ENCODE measurements around the gene HBE1.
A peak's percentile ranks its signal among the peaks of the same experiment; 100 is the strongest.

The HBE1 gene

GRCh38 chr11:5290106-5290505 is 20.4 kb upstream of the HBE1 start:
- H3K4me3 Mint-ChIP-seq = no peak overlapping the region
- H3K36me3 Mint-ChIP-seq = no peaks in the 10 kb centered on the region
- peaks cover 0 to 2% of the 10 kb centered on the region in 2 donors for H3K9me3 Mint-ChIP-seq
- no peaks in the 10 kb centered on the region for H3K27me3 Mint-ChIP-seq
- no peak overlapping the region for H3K27ac Mint-ChIP-seq
- DNase-seq = no peak
- ATAC-seq (replicated peaks) = no peak
- no peaks in the 10 kb centered on the region for H3K4me1 Mint-ChIP-seq

- no peak for DNase-seq
- no peak for ATAC-seq (replicated peaks)
- Mint-ChIP-seq H3K4me3 (no peak overlapping the region), H3K36me3 (no peaks in the 10 kb centered on the region), H3K9me3 (peaks cover 0 to 2% of the 10 kb centered on the region in 2 donors), H3K4me1 (no peaks in the 10 kb centered on the region), H3K27me3 (no peaks in the 10 kb centered on the region), H3K27ac (no peak overlapping the region)
Observed at GRCh38 chr11:5289696-5290095, 20.0 kb upstream of the HBE1 start.

GRCh38 chr11:5288906-5289550 is 19.3 kb upstream of the HBE1 start:
- no peaks in the 10 kb centered on the region for H3K4me1 Mint-ChIP-seq
- no peaks in the 10 kb centered on the region for H3K36me3 Mint-ChIP-seq
- ATAC-seq (replicated peaks) (no peak), DNase-seq (no peak)
- H3K9me3 Mint-ChIP-seq = no peaks in the 10 kb centered on the region
- no peak overlapping the region for H3K4me3 Mint-ChIP-seq
- H3K27me3 Mint-ChIP-seq = no peaks in the 10 kb centered on the region
- H3K27ac Mint-ChIP-seq = no peak overlapping the region

GRCh38 chr11:5288108-5288905 is 18.6 kb upstream of the HBE1 start:
- DNase-seq = no peak
- no peaks in the 10 kb centered on the region for H3K4me1 Mint-ChIP-seq
- no peaks in the 10 kb centered on the region for H3K27me3 Mint-ChIP-seq
- H3K36me3 Mint-ChIP-seq = no peaks in the 10 kb centered on the region
- no peaks in the 10 kb centered on the region for H3K9me3 Mint-ChIP-seq
- no peak overlapping the region for H3K27ac Mint-ChIP-seq
- H3K4me3 Mint-ChIP-seq = no peak overlapping the region
- no peak for ATAC-seq (replicated peaks)

- Mint-ChIP-seq H3K4me1 (no peaks in the 10 kb centered on the region), H3K27me3 (no peaks in the 10 kb centered on the region), H3K27ac (no peak overlapping the region), H3K4me3 (no peak overlapping the region), H3K36me3 (no peaks in the 10 kb centered on the region), H3K9me3 (no peaks in the 10 kb centered on the region)
- DNase-seq = no peak
- no peak for ATAC-seq (replicated peaks)
Observed at GRCh38 chr11:5286901-5287300, 17.2 kb upstream of the HBE1 start.

GRCh38 chr11:5286351-5286750 is 16.6 kb upstream of the HBE1 start:
- no peaks in the 10 kb centered on the region for H3K36me3 Mint-ChIP-seq
- ATAC-seq (replicated peaks) (no peak), DNase-seq (no peak)
- H3K9me3 Mint-ChIP-seq = no peaks in the 10 kb centered on the region
- H3K27me3 Mint-ChIP-seq = no peaks in the 10 kb centered on the region
- H3K27ac Mint-ChIP-seq = no peak overlapping the region
- no peak overlapping the region for H3K4me3 Mint-ChIP-seq
- no peaks in the 10 kb centered on the region for H3K4me1 Mint-ChIP-seq

GRCh38 chr11:5285703-5286340 is 16.1 kb upstream of the HBE1 start:
- H3K9me3 Mint-ChIP-seq = no peaks in the 10 kb centered on the region
- no peak overlapping the region for H3K4me3 Mint-ChIP-seq
- H3K36me3 Mint-ChIP-seq = no peaks in the 10 kb centered on the region
- H3K27ac Mint-ChIP-seq = no peak overlapping the region
- H3K27me3 Mint-ChIP-seq = no peaks in the 10 kb centered on the region
- peaks cover 0 to under 1% of the 10 kb centered on the region in 2 donors for H3K4me1 Mint-ChIP-seq
- DNase-seq = no peak
- no peak for ATAC-seq (replicated peaks)

- no peak for ATAC-seq (replicated peaks)
- Mint-ChIP-seq H3K4me3 (no peak overlapping the region), H3K36me3 (no peaks in the 10 kb centered on the region), H3K9me3 (no peaks in the 10 kb centered on the region), H3K27me3 (no peaks in the 10 kb centered on the region), H3K27ac (no peak overlapping the region), H3K4me1 (peaks cover 2 to 5% of the 10 kb centered on the region in 2 donors)
- no peak for DNase-seq
Observed at GRCh38 chr11:5284637-5285036, 14.9 kb upstream of the HBE1 start.

GRCh38 chr11:5283882-5284281 is 14.1 kb upstream of the HBE1 start:
- no peak for ATAC-seq (replicated peaks)
- Mint-ChIP-seq H3K4me1 (peaks cover 2 to 5% of the 10 kb centered on the region in 2 donors), H3K4me3 (no peak overlapping the region), H3K27ac (no peak overlapping the region), H3K27me3 (no peaks in the 10 kb centered on the region), H3K9me3 (no peaks in the 10 kb centered on the region), H3K36me3 (no peaks in the 10 kb centered on the region)
- DNase-seq = no peak

- Mint-ChIP-seq H3K36me3 (no peaks in the 10 kb centered on the region), H3K27ac (no peak overlapping the region), H3K27me3 (peaks cover 0 to 2% of the 10 kb centered on the region in 2 donors)
Observed at GRCh38 chr11:5283086-5283485, 13.3 kb upstream of the HBE1 start.

GRCh38 chr11:5282628-5283027 is 12.9 kb upstream of the HBE1 start:
- no peak for ATAC-seq (replicated peaks)
- no peak overlapping the region for H3K27ac Mint-ChIP-seq
- DNase-seq = no peak
- H3K4me1 Mint-ChIP-seq = peaks cover 2 to 5% of the 10 kb centered on the region in 2 donors
- no peaks in the 10 kb centered on the region for H3K36me3 Mint-ChIP-seq
- no peaks in the 10 kb centered on the region for H3K9me3 Mint-ChIP-seq
- peaks cover 0 to 7% of the 10 kb centered on the region in 2 donors for H3K27me3 Mint-ChIP-seq
- H3K4me3 Mint-ChIP-seq = no peak overlapping the region

More at GRCh38 chr11:5283086-5283485, 13.3 kb upstream of the HBE1 start:
- Mint-ChIP-seq H3K4me1 (peaks cover 2 to 5% of the 10 kb centered on the region in 2 donors), H3K9me3 (no peaks in the 10 kb centered on the region), H3K4me3 (no peak overlapping the region)
- DNase-seq (no peak), ATAC-seq (replicated peaks) (no peak)

- peaks cover 0 to 7% of the 10 kb centered on the region in 2 donors for H3K27me3 Mint-ChIP-seq
- no peak overlapping the region for H3K27ac Mint-ChIP-seq
- H3K9me3 Mint-ChIP-seq = no peaks in the 10 kb centered on the region
- peaks cover 2 to 5% of the 10 kb centered on the region in 2 donors for H3K4me1 Mint-ChIP-seq
- no peak overlapping the region for H3K4me3 Mint-ChIP-seq
- H3K36me3 Mint-ChIP-seq = no peaks in the 10 kb centered on the region
- no peak for ATAC-seq (replicated peaks)
- no peak for DNase-seq
Observed at GRCh38 chr11:5281596-5281995, 11.9 kb upstream of the HBE1 start.

- ATAC-seq (replicated peaks) (peak; percentile 59 to 72), DNase-seq (peak; percentile 3)
- Mint-ChIP-seq H3K9me3 (no peaks in the 10 kb centered on the region), H3K4me1 (peaks cover 2 to 5% of the 10 kb centered on the region in 2 donors), H3K27ac (no peak overlapping the region), H3K27me3 (peaks cover 0 to 7% of the 10 kb centered on the region in 2 donors), H3K36me3 (no peaks in the 10 kb centered on the region), H3K4me3 (no peak overlapping the region)
Observed at GRCh38 chr11:5280582-5281102, 10.9 kb upstream of the HBE1 start.

- DNase-seq (no peak), ATAC-seq (replicated peaks) (no peak)
- Mint-ChIP-seq H3K4me3 (no peak overlapping the region), H3K27me3 (peaks cover 0 to 7% of the 10 kb centered on the region in 2 donors), H3K4me1 (peaks cover 2 to 5% of the 10 kb centered on the region in 2 donors), H3K9me3 (no peaks in the 10 kb centered on the region), H3K36me3 (no peaks in the 10 kb centered on the region), H3K27ac (no peak overlapping the region)
Observed at GRCh38 chr11:5279471-5280090, 9.8 kb upstream of the HBE1 start.
